ENCODE measurements around the gene ACD.
A peak's percentile ranks its signal among the peaks of the same experiment; 100 is the strongest.

The ACD gene

GRCh38 chr16:67667817-67668494 is 7.9 kb upstream of the ACD start:
- no peak overlapping the region for H3K4me3 ChIP-seq (ENCODE audit: low read length)
- H3K27ac ChIP-seq (ENCODE audit: low read length), result no peak overlapping the region
- no CpG with 5 or more reads among the region's 18 CpGs for WGBS (ENCODE audit: insufficient coverage, insufficient read length)

GRCh38 chr16:67667453-67667816 is 7.4 kb upstream of the ACD start:
- Histone ChIP-seq H3K4me1 (ENCODE audit: control insufficient read depth, insufficient read depth, low read length) (peaks cover 4% of the 10 kb centered on the region; the same call in 1 of the 2 replicates), H3K9me3 (ENCODE audit: control insufficient read depth, insufficient read depth, low read length) (no peaks in the 10 kb centered on the region), H3K36me3 (ENCODE audit: control insufficient read depth, insufficient read depth, low read length) (no peaks in the 10 kb centered on the region), H3K27me3 (ENCODE audit: control insufficient read depth, insufficient read depth, low read length) (no peaks in the 10 kb centered on the region), H3K27ac (ENCODE audit: low read length) (no peak overlapping the region), H3K4me3 (ENCODE audit: low read length) (peak overlapping the region; percentile 73; the same call in 1 of the 2 replicates)
- WGBS (ENCODE audit: insufficient coverage, insufficient read length), result no CpG with 5 or more reads among the region's 10 CpGs
- no peak for DNase-seq (ENCODE audit: low read depth, low spot score)

More at GRCh38 chr16:67667817-67668494, 7.9 kb upstream of the ACD start:
- no peaks in the 10 kb centered on the region for H3K27me3 ChIP-seq (ENCODE audit: control insufficient read depth, insufficient read depth, low read length)
- DNase-seq (ENCODE audit: low read depth, low spot score), result no peak
- no peaks in the 10 kb centered on the region for H3K36me3 ChIP-seq (ENCODE audit: control insufficient read depth, insufficient read depth, low read length)
- no peaks in the 10 kb centered on the region for H3K9me3 ChIP-seq (ENCODE audit: control insufficient read depth, insufficient read depth, low read length)
- peaks cover 4% of the 10 kb centered on the region; the same call in 1 of the 2 replicates for H3K4me1 ChIP-seq (ENCODE audit: control insufficient read depth, insufficient read depth, low read length)

GRCh38 chr16:67666559-67667452 is 6.7 kb upstream of the ACD start, which contains the start of the genes C16orf86 and ENKD1:
TSS of gene C16orf86 (plus strand) at chr16:67666814. CDS start at chr16:67666971, 157 bp downstream.
TSS of gene ENKD1 (minus strand) at chr16:67666750. CDS start at chr16:67666442, 308 bp downstream.
- DNase-seq (ENCODE audit: low read depth, low spot score), result no peak
- Histone ChIP-seq H3K27ac (ENCODE audit: low read length) (no peak within 1 kb of the TSS), H3K4me3 (ENCODE audit: low read length) (peak within 1 kb of the TSS; percentile 73), H3K9me3 (ENCODE audit: control insufficient read depth, insufficient read depth, low read length) (no peaks in the 10 kb centered on the region), H3K27me3 (ENCODE audit: control insufficient read depth, insufficient read depth, low read length) (no peaks in the 10 kb centered on the region), H3K36me3 (ENCODE audit: control insufficient read depth, insufficient read depth, low read length) (no peaks in the 10 kb centered on the region), H3K4me1 (ENCODE audit: control insufficient read depth, insufficient read depth, low read length) (peaks cover 4% of the 10 kb centered on the region; the same call in 1 of the 2 replicates)
- no CpG with 5 or more reads among the region's 78 CpGs for WGBS (ENCODE audit: insufficient coverage, insufficient read length)

GRCh38 chr16:67666032-67666551 is 6.0 kb upstream of the ACD start:
- Histone ChIP-seq H3K9me3 (ENCODE audit: control insufficient read depth, insufficient read depth, low read length) (no peaks in the 10 kb centered on the region), H3K27ac (ENCODE audit: low read length) (no peak overlapping the region), H3K36me3 (ENCODE audit: control insufficient read depth, insufficient read depth, low read length) (no peaks in the 10 kb centered on the region), H3K27me3 (ENCODE audit: control insufficient read depth, insufficient read depth, low read length) (no peaks in the 10 kb centered on the region), H3K4me3 (ENCODE audit: low read length) (peak overlapping the region; percentile 73; the same call in 1 of the 2 replicates), H3K4me1 (ENCODE audit: control insufficient read depth, insufficient read depth, low read length) (peaks cover 4% of the 10 kb centered on the region; the same call in 1 of the 2 replicates)
- no CpG with 5 or more reads among the region's 46 CpGs for WGBS (ENCODE audit: insufficient coverage, insufficient read length)
- no peak for DNase-seq (ENCODE audit: low read depth, low spot score)

DNA sequence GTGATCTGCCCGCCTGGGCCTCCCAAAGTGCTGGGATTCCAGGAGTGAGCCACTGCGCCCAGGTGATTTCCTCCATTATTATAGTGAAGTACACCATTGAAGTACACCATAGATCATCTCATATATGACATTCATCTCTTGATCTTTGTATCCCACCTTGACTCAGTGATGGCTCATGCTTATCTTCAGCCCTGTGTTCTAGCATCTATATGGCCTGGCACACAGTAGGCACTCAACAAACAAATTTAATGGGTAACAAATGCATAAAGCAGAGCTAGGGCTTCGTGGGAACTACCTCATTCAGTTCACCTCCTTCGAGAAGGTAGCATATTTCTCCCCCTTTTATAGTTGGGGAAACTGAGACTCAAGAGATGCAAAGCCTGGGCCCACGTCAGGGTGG is 5.5 kb upstream of the ACD start:
- Histone ChIP-seq H3K27ac (ENCODE audit: low read length) (no peak overlapping the region), H3K9me3 (ENCODE audit: control insufficient read depth, insufficient read depth, low read length) (no peaks in the 10 kb centered on the region), H3K4me1 (ENCODE audit: control insufficient read depth, insufficient read depth, low read length) (peaks cover 4% of the 10 kb centered on the region; the same call in 1 of the 2 replicates), H3K27me3 (ENCODE audit: control insufficient read depth, insufficient read depth, low read length) (no peaks in the 10 kb centered on the region), H3K36me3 (ENCODE audit: control insufficient read depth, insufficient read depth, low read length) (no peaks in the 10 kb centered on the region), H3K4me3 (ENCODE audit: low read length) (no peak overlapping the region; the same call in 1 of the 2 replicates)
- no peak for DNase-seq (ENCODE audit: low read depth, low spot score)
- WGBS (ENCODE audit: insufficient coverage, insufficient read length), result no CpG with 5 or more reads among the region's 5 CpGs

DNA sequence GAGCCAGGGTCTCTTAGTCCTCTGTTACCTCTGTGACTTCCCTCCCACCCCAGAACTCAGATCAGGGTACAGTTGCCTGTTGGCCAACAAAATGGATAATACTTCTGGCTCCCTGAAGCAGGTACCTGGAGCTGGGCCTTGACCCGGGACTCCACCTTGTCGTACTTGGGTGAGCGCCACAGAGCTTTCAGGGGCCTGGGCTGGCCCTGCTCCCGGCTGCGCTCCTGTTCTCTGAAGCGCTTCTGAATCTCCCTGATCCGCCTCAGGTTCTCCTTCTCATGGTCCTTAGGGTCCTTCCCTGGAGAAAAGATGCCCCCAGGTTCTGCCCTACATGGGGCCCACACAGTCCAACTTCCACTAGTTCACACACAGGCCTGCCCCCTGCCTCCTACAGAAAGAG is 4.8 kb upstream of the ACD start:
- H3K4me1 ChIP-seq (ENCODE audit: control insufficient read depth, insufficient read depth, low read length), result peaks cover 4% of the 10 kb centered on the region; the same call in 1 of the 2 replicates
- H3K36me3 ChIP-seq (ENCODE audit: control insufficient read depth, insufficient read depth, low read length), result no peaks in the 10 kb centered on the region
- no CpG with 5 or more reads among the region's 7 CpGs for WGBS (ENCODE audit: insufficient coverage, insufficient read length)
- no peak overlapping the region for H3K27ac ChIP-seq (ENCODE audit: low read length)
- no peaks in the 10 kb centered on the region for H3K9me3 ChIP-seq (ENCODE audit: control insufficient read depth, insufficient read depth, low read length)
- no peaks in the 10 kb centered on the region for H3K27me3 ChIP-seq (ENCODE audit: control insufficient read depth, insufficient read depth, low read length)
- DNase-seq (ENCODE audit: low read depth, low spot score), result no peak
- no peak overlapping the region for H3K4me3 ChIP-seq (ENCODE audit: low read length)

GRCh38 chr16:67664258-67664657 is 4.2 kb upstream of the ACD start:
- Histone ChIP-seq H3K27ac (ENCODE audit: low read length) (no peak overlapping the region), H3K4me3 (ENCODE audit: low read length) (no peak overlapping the region), H3K9me3 (ENCODE audit: control insufficient read depth, insufficient read depth, low read length) (no peaks in the 10 kb centered on the region), H3K4me1 (ENCODE audit: control insufficient read depth, insufficient read depth, low read length) (peaks cover 4% of the 10 kb centered on the region), H3K27me3 (ENCODE audit: control insufficient read depth, insufficient read depth, low read length) (no peaks in the 10 kb centered on the region), H3K36me3 (ENCODE audit: control insufficient read depth, insufficient read depth, low read length) (no peaks in the 10 kb centered on the region)
- no peak for DNase-seq (ENCODE audit: low read depth, low spot score)
- WGBS (ENCODE audit: insufficient coverage, insufficient read length), result no CpG with 5 or more reads among the region's 4 CpGs

DNA sequence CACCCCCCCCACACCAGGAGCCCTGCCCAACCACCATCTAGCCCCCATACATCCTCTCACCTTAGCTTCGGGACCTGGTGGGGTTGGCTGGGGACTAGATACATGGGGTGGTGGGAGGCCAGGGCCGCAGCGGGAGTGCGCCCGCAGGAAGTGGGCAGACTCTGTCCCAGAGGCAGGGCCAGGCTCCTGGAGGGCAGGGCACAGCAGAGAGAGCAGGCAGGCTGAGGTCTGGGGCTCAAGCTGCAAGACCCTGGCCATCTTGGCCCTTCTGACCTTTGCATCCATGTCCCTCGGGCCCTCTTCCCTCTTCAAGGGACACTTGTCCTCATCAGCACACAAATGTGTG is 3.8 kb upstream of the ACD start:
- no peaks in the 10 kb centered on the region for H3K27me3 ChIP-seq (ENCODE audit: control insufficient read depth, insufficient read depth, low read length)
- WGBS (ENCODE audit: insufficient coverage, insufficient read length), result no CpG with 5 or more reads among the region's 6 CpGs

GRCh38 chr16:67663151-67663876 is 3.3 kb upstream of the ACD start:
- peaks cover 9% of the 10 kb centered on the region for H3K4me1 ChIP-seq (ENCODE audit: control insufficient read depth, insufficient read depth, low read length)
- no peak for DNase-seq (ENCODE audit: low read depth, low spot score)

More for the DNA sequence above, 3.8 kb upstream of the ACD start:
- no peaks in the 10 kb centered on the region for H3K9me3 ChIP-seq (ENCODE audit: control insufficient read depth, insufficient read depth, low read length)
- DNase-seq (ENCODE audit: low read depth, low spot score), result no peak
- no peak overlapping the region for H3K27ac ChIP-seq (ENCODE audit: low read length)
- H3K4me1 ChIP-seq (ENCODE audit: control insufficient read depth, insufficient read depth, low read length), result peaks cover 7% of the 10 kb centered on the region
- H3K36me3 ChIP-seq (ENCODE audit: control insufficient read depth, insufficient read depth, low read length), result no peaks in the 10 kb centered on the region
- H3K4me3 ChIP-seq (ENCODE audit: low read length), result no peak overlapping the region

DNA sequence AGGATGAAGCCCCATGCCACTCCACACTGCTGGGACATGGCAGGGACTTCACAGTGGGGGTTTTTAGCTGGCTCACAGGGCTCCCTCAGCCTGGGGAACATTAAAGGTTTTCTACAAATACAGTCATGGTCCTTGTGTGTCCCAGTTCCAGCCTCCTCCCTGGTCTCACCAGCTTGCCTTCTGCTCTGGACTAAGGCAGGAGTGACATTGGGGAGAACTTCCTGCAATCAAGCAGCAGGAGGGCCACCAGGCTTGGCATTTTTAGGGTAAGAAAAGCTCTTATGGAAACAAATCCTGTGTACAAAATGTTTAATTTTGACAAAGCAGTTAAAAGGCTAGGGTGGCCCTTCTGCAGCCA is 2.6 kb upstream of the ACD start:
- no peak overlapping the region for H3K27ac ChIP-seq (ENCODE audit: low read length)
- H3K4me1 ChIP-seq (ENCODE audit: control insufficient read depth, insufficient read depth, low read length), result peaks cover 9% of the 10 kb centered on the region
- DNase-seq (ENCODE audit: low read depth, low spot score), result no peak
- H3K27me3 ChIP-seq (ENCODE audit: control insufficient read depth, insufficient read depth, low read length), result no peaks in the 10 kb centered on the region
- peaks cover 6% of the 10 kb centered on the region; the same call in 1 of the 2 replicates for H3K36me3 ChIP-seq (ENCODE audit: control insufficient read depth, insufficient read depth, low read length)
- H3K9me3 ChIP-seq (ENCODE audit: control insufficient read depth, insufficient read depth, low read length), result no peaks in the 10 kb centered on the region
- H3K4me3 ChIP-seq (ENCODE audit: low read length), result no peak overlapping the region

More at GRCh38 chr16:67663151-67663876, 3.3 kb upstream of the ACD start:
- H3K27ac ChIP-seq (ENCODE audit: low read length), result no peak overlapping the region
- peaks cover 1% of the 10 kb centered on the region; the same call in 1 of the 2 replicates for H3K36me3 ChIP-seq (ENCODE audit: control insufficient read depth, insufficient read depth, low read length)
- no peaks in the 10 kb centered on the region for H3K9me3 ChIP-seq (ENCODE audit: control insufficient read depth, insufficient read depth, low read length)
- H3K27me3 ChIP-seq (ENCODE audit: control insufficient read depth, insufficient read depth, low read length), result no peaks in the 10 kb centered on the region
- no CpG with 5 or more reads among the region's 25 CpGs for WGBS (ENCODE audit: insufficient coverage, insufficient read length)
- no peak overlapping the region for H3K4me3 ChIP-seq (ENCODE audit: low read length)
